ENCODE results near the gene UBE2O.

Gene UBE2O

GRCh38 chr17:76385892-76386786 is 66.8 kb downstream of the UBE2O start:
- ATAC-seq (ENCODE audit: insufficient read depth, low read depth), result no peak
- H3K27me3 ChIP-seq (ENCODE audit: insufficient read depth, low read length, poor library complexity), result peaks cover 15% of the 10 kb centered on the region
- peak; percentile 69 for DNase-seq
- H3K79me2 ChIP-seq (ENCODE audit: insufficient read depth, low read length), result no peaks in the 10 kb centered on the region
- peaks cover 12% of the 10 kb centered on the region for H3K36me3 ChIP-seq (ENCODE audit: insufficient read depth, low read length)
- H3K4me3 ChIP-seq (ENCODE audit: low read depth in 1 of 2, low read length in 2 of 2), result no peak overlapping the region
- no peak overlapping the region for H3K27ac ChIP-seq (ENCODE audit: low read length)
- TF ChIP-seq EZH2 (IDR thresholded peaks at IDR 0.05; ENCODE audit: borderline replicate concordance, low read depth, low read length, severe bottlenecking) (no peak), CTCF (IDR thresholded peaks at IDR 0.05; ENCODE audit: borderline replicate concordance, extremely low read depth, low read length, poor library complexity, severe bottlenecking) (peak; percentile 73)
- H4K20me1 ChIP-seq (ENCODE audit: insufficient read depth, low read length), result 0 out of 2 replicates have a peak, but pooled peaks cover 3% of the 10 kb centered on the region
- H3K9ac ChIP-seq (ENCODE audit: low read depth, low read length), result no peak overlapping the region
- H3K4me1 ChIP-seq (ENCODE audit: insufficient read depth, low read length), result peaks cover 28% of the 10 kb centered on the region
- no peaks in the 10 kb centered on the region for H3K9me3 ChIP-seq (ENCODE audit: insufficient read depth, low read length, severe bottlenecking)
- H3K4me2 ChIP-seq (ENCODE audit: insufficient read depth, low read length), result no peak overlapping the region
- no peak overlapping the region for H2AFZ ChIP-seq (ENCODE audit: low read depth, low read length)

- H3K27ac ChIP-seq (ENCODE audit: low read length), result no peak overlapping the region
- DNase-seq (no peak), ATAC-seq (ENCODE audit: insufficient read depth, low read depth) (no peak)
- no peaks in the 10 kb centered on the region for H3K9me3 ChIP-seq (ENCODE audit: insufficient read depth, low read length, severe bottlenecking)
- peaks cover 15% of the 10 kb centered on the region for H3K27me3 ChIP-seq (ENCODE audit: insufficient read depth, low read length, poor library complexity)
- H3K4me3 ChIP-seq (ENCODE audit: low read depth in 1 of 2, low read length in 2 of 2), result peak overlapping the region in 1 of 2 experiments; percentile 56; a peak in 2 of 4 replicates
- peak overlapping the region; percentile 81 for H3K4me2 ChIP-seq (ENCODE audit: insufficient read depth, low read length)
- no peaks in the 10 kb centered on the region for H3K79me2 ChIP-seq (ENCODE audit: insufficient read depth, low read length)
- 0 out of 2 replicates have a peak, but pooled peaks cover 3% of the 10 kb centered on the region for H4K20me1 ChIP-seq (ENCODE audit: insufficient read depth, low read length)
- H2AFZ ChIP-seq (ENCODE audit: low read depth, low read length), result peak overlapping the region; percentile 77; the same call in 1 of the 2 replicates
- H3K9ac ChIP-seq (ENCODE audit: low read depth, low read length), result peak overlapping the region; percentile 72
- peaks cover 28% of the 10 kb centered on the region for H3K4me1 ChIP-seq (ENCODE audit: insufficient read depth, low read length)
- H3K36me3 ChIP-seq (ENCODE audit: insufficient read depth, low read length), result peaks cover 3% of the 10 kb centered on the region
- TF ChIP-seq EZH2 (IDR thresholded peaks at IDR 0.05; ENCODE audit: borderline replicate concordance, low read depth, low read length, severe bottlenecking) (no peak), CTCF (IDR thresholded peaks at IDR 0.05; ENCODE audit: borderline replicate concordance, extremely low read depth, low read length, poor library complexity, severe bottlenecking) (no peak)
These were observed 67.7 kb downstream of the UBE2O start for GRCh38 chr17:76384987-76385891.

GRCh38 chr17:76384222-76384986 is 68.5 kb downstream of the UBE2O start, which contains the start of gene SPHK1:
SPHK1 (plus strand) TSS chr17:76384609; CDS start chr17:76385645, 1,036 bp downstream.
- DNase-seq (peak; percentile 70), ATAC-seq (ENCODE audit: insufficient read depth, low read depth) (peak; percentile 73)
- Histone ChIP-seq H3K36me3 (ENCODE audit: insufficient read depth, low read length) (no peaks in the 10 kb centered on the region), H3K9ac (ENCODE audit: low read depth, low read length) (peak within 1 kb of the TSS; percentile 72), H3K27me3 (ENCODE audit: insufficient read depth, low read length, poor library complexity) (peaks cover 15% of the 10 kb centered on the region), H3K4me3 (ENCODE audit: low read depth in 1 of 2, low read length in 2 of 2) (peak within 1 kb of the TSS; percentile 36 to 56; a peak in 3 of 4 replicates), H3K4me1 (ENCODE audit: insufficient read depth, low read length) (peaks cover 28% of the 10 kb centered on the region), H3K79me2 (ENCODE audit: insufficient read depth, low read length) (no peaks in the 10 kb centered on the region), H4K20me1 (ENCODE audit: insufficient read depth, low read length) (0 out of 2 replicates have a peak, but pooled peaks cover 3% of the 10 kb centered on the region), H3K4me2 (ENCODE audit: insufficient read depth, low read length) (peak within 1 kb of the TSS; percentile 81), H3K27ac (ENCODE audit: low read length) (peak within 1 kb of the TSS; percentile 3), H2AFZ (ENCODE audit: low read depth, low read length) (peak within 1 kb of the TSS; percentile 77), H3K9me3 (ENCODE audit: insufficient read depth, low read length, severe bottlenecking) (no peaks in the 10 kb centered on the region)
- TF ChIP-seq CTCF (IDR thresholded peaks at IDR 0.05; ENCODE audit: borderline replicate concordance, extremely low read depth, low read length, poor library complexity, severe bottlenecking) (no peak), EZH2 (IDR thresholded peaks at IDR 0.05; ENCODE audit: borderline replicate concordance, low read depth, low read length, severe bottlenecking) (no peak)
